KOPT-K1 (cell line): ENCODE data around the gene CCDC174.
A peak's percentile ranks its signal among the peaks of the same experiment; 100 is the strongest.
"Not testable (repeated sequence)": the region's sequence is repeated elsewhere in the genome, so short reads cannot be mapped to it uniquely, and the experiment has no call there.

Experiments used
- H3K27ac ChIP-seq: fragments of 200-600 bp; sonication (generic); 2 replicates; pipeline ENCODE4 v1.5.1; 2016; ENCODE audit warnings: antibody characterized with exemption, mild to moderate bottlenecking, low read depth, low read length; ENCODE audit not compliant: poor library complexity, severe bottlenecking
- H3K36me3 ChIP-seq: fragments of 200-600 bp; sonication (generic); 2 replicates; pipeline ENCODE4 v1.5.1; 2017; ENCODE audit warnings: antibody characterized with exemption, mild to moderate bottlenecking, low read length, moderate library complexity; ENCODE audit not compliant: insufficient read depth
- H3K9me3 ChIP-seq: fragments of 200-600 bp; sonication (generic); 2 replicates; pipeline ENCODE4 v1.5.1; 2017; ENCODE audit warnings: antibody characterized with exemption, low read length, mild to moderate bottlenecking; ENCODE audit not compliant: insufficient read depth, poor library complexity, severe bottlenecking

The CCDC174 gene

GRCh38 chr3:14651440-14652251, at the start of gene CCDC174:
TSS of gene CCDC174 (plus strand) at chr3:14651762. CDS start at chr3:14651837, 75 bp downstream.
- Histone ChIP-seq H3K27ac (peak within 1 kb of the TSS; percentile 76), H3K9me3 (no peaks in the 10 kb centered on the region), H3K36me3 (peaks cover 32% of the 10 kb centered on the region)

- Histone ChIP-seq H3K27ac (no peak overlapping the region), H3K36me3 (no peaks in the 10 kb centered on the region), H3K9me3 (no peaks in the 10 kb centered on the region)
Measured at GRCh38 chr3:14602006-14602803, 49.4 kb upstream of the CCDC174 start.

- Histone ChIP-seq H3K36me3 (no peaks in the 10 kb centered on the region), H3K9me3 (no peaks in the 10 kb centered on the region), H3K27ac (no peak overlapping the region)
Measured at GRCh38 chr3:14602804-14603644, 48.5 kb upstream of the CCDC174 start.

- Histone ChIP-seq H3K27ac (no peak overlapping the region), H3K9me3 (no peaks in the 10 kb centered on the region), H3K36me3 (no peaks in the 10 kb centered on the region)
Measured at GRCh38 chr3:14605067-14605466, 46.5 kb upstream of the CCDC174 start.

GRCh38 chr3:14605744-14606143, 45.8 kb upstream of the CCDC174 start:
- Histone ChIP-seq H3K27ac (no peak overlapping the region), H3K9me3 (no peaks in the 10 kb centered on the region), H3K36me3 (no peaks in the 10 kb centered on the region)

GRCh38 chr3:14606669-14607339, 44.8 kb upstream of the CCDC174 start:
- H3K36me3 ChIP-seq, result no peaks in the 10 kb centered on the region
- H3K9me3 ChIP-seq, result no peaks in the 10 kb centered on the region
- no peak overlapping the region for H3K27ac ChIP-seq

GRCh38 chr3:14608298-14608697, 43.3 kb upstream of the CCDC174 start:
- Histone ChIP-seq H3K36me3 (no peaks in the 10 kb centered on the region), H3K9me3 (no peaks in the 10 kb centered on the region), H3K27ac (no peak overlapping the region)

- not testable (repeated sequence) for H3K36me3 ChIP-seq, H3K27ac ChIP-seq, H3K9me3 ChIP-seq
Measured at GRCh38 chr3:14609058-14609457, 42.5 kb upstream of the CCDC174 start.

- H3K27ac ChIP-seq, result no peak overlapping the region
- no peaks in the 10 kb centered on the region for H3K9me3 ChIP-seq
- no peaks in the 10 kb centered on the region for H3K36me3 ChIP-seq
Measured at GRCh38 chr3:14609506-14609905, 42.1 kb upstream of the CCDC174 start.

- Histone ChIP-seq H3K9me3 (no peaks in the 10 kb centered on the region), H3K27ac (no peak overlapping the region), H3K36me3 (no peaks in the 10 kb centered on the region)
Measured at GRCh38 chr3:14609941-14610340, 41.6 kb upstream of the CCDC174 start.

- H3K9me3 ChIP-seq, result no peaks in the 10 kb centered on the region
- H3K36me3 ChIP-seq, result no peaks in the 10 kb centered on the region
- no peak overlapping the region for H3K27ac ChIP-seq
Measured at GRCh38 chr3:14614189-14614588, 37.4 kb upstream of the CCDC174 start.

- no peak overlapping the region for H3K27ac ChIP-seq
- no peaks in the 10 kb centered on the region for H3K9me3 ChIP-seq
- no peaks in the 10 kb centered on the region for H3K36me3 ChIP-seq
Measured at GRCh38 chr3:14614862-14615261, 36.7 kb upstream of the CCDC174 start.

- no peak overlapping the region for H3K27ac ChIP-seq
- no peaks in the 10 kb centered on the region for H3K36me3 ChIP-seq
- H3K9me3 ChIP-seq, result no peaks in the 10 kb centered on the region
Measured at GRCh38 chr3:14616606-14617507, 34.7 kb upstream of the CCDC174 start.
